ENCODE data around the gene GNG2. TPM values are rescaled to one million over a fixed set of nuclear protein-coding genes. Genes with fewer than 3 reads are reported as not detected.

Gene GNG2
- total and polyA plus RNA-seq, 2 of the 8 experiments (the other 6 are each of a cell fraction or from before 2014, with no cell fraction given), result 8.2 to 17.9 TPM

GRCh38 chr14:51856792-51857296 lies 3.6 kb upstream of the GNG2 start:
- DNase-seq (ENCODE audit: low read depth in 1 of 2, low spot score in 2 of 2), result no peak
- WGBS, 2 experiments (ENCODE audit: extremely low coverage in 1 of 2, insufficient coverage in 1 of 2, insufficient read length in 1 of 2, insufficient replicate concordance in 2 of 2, low coverage in 1 of 2, low lambda C conversion rate in 2 of 2, missing lambda C conversion rate in 1 of 2), result 80% methylated on average over 1 of the region's 1 CpG; no CpG with 5 or more reads in 1 of the 2 experiments
- no peak overlapping the region for H2AFZ ChIP-seq (ENCODE audit: low read length)
- H3K23ac ChIP-seq (ENCODE audit: insufficient read length), result no peak overlapping the region
- H2BK5ac ChIP-seq (ENCODE audit: low read depth, low read length), result no peak overlapping the region
- H4K5ac ChIP-seq (ENCODE audit: insufficient read length, low read depth, low read length), result no peak overlapping the region
- FAIRE-seq, result no peak
- no peaks in the 10 kb centered on the region for H3K9me3 ChIP-seq (ENCODE audit: insufficient read depth in 2 of 2, low read depth in 1 of 2, low read length in 1 of 2)
- peaks cover 0 to 11% (median 6%) of the 10 kb centered on the region in 4 experiments; a peak in 4 of 7 replicates for H3K27me3 ChIP-seq (replicated peaks in 1 of 4; ENCODE audit: control insufficient read depth in 3 of 4, extremely low read depth in 1 of 4, insufficient read depth in 3 of 4, low read length in 3 of 4)
- no peaks in the 10 kb centered on the region for H3K79me1 ChIP-seq (ENCODE audit: low read depth, low read length)
- no peak overlapping the region for H3K56ac ChIP-seq (replicated peaks; ENCODE audit: insufficient read length, low read depth, low read length)
- no peak overlapping the region for H2BK15ac ChIP-seq (ENCODE audit: low read length)
- no peaks in the 10 kb centered on the region for H3K36me3 ChIP-seq (ENCODE audit: control insufficient read depth in 2 of 4, insufficient read depth in 4 of 4, low read length in 3 of 4)
- no peak overlapping the region for H3K14ac ChIP-seq (ENCODE audit: insufficient read length)
- peaks cover 0 to 7% (median 5%) of the 10 kb centered on the region in 4 experiments; a peak in 5 of 7 replicates for H3K4me1 ChIP-seq (replicated peaks in 1 of 4; ENCODE audit: control insufficient read depth in 3 of 4, insufficient read depth in 4 of 4, low read length in 3 of 4)
- no peaks in the 10 kb centered on the region for H4K20me1 ChIP-seq (replicated peaks in 1 of 2; ENCODE audit: control insufficient read depth in 1 of 2, insufficient read depth in 2 of 2, low read length in 2 of 2)
- H3K23me2 ChIP-seq (ENCODE audit: low read depth, low read length), result peaks cover 6% of the 10 kb centered on the region; the same call in 1 of the 2 replicates
- H3K9ac ChIP-seq (replicated peaks in 1 of 4; ENCODE audit: extremely low read depth in 1 of 4, low read depth in 3 of 4, low read length in 3 of 4), result no peak overlapping the region
- CTCF ChIA-PET (ENCODE audit: partially characterized antibody), result interaction anchor here (2.3 kb wide), 1 partner anchor 122 kb away, joined by 7 read pairs; no protein-coding TSS in a partner anchor
- H3K27ac ChIP-seq (ENCODE audit: low read depth, low read length), result no peak overlapping the region
- no peak overlapping the region for H2BK120ac ChIP-seq (replicated peaks; ENCODE audit: low read depth, low read length)
- H3K4ac ChIP-seq (replicated peaks; ENCODE audit: insufficient read length, low read depth, low read length), result no peak overlapping the region
- no peak overlapping the region for H2AK5ac ChIP-seq (ENCODE audit: low read depth, low read length)
- no peak overlapping the region for H3K4me2 ChIP-seq (ENCODE audit: insufficient read depth in 1 of 2, low read depth in 2 of 2, low read length in 2 of 2)
- H2BK20ac ChIP-seq (ENCODE audit: low read length), result no peak overlapping the region
- H4K91ac ChIP-seq (replicated peaks; ENCODE audit: insufficient read length, low read length), result no peak overlapping the region
- H3K4me3 ChIP-seq (ENCODE audit: extremely low read depth in 1 of 4, insufficient read depth in 2 of 4, low read depth in 3 of 4, low read length in 4 of 4), result no peak overlapping the region
- no peak overlapping the region for H2BK12ac ChIP-seq (ENCODE audit: low read depth, low read length)
- no peaks in the 10 kb centered on the region for H3K79me2 ChIP-seq (ENCODE audit: control insufficient read depth in 1 of 2, insufficient read depth in 2 of 2, low read length in 2 of 2)
- H3K18ac ChIP-seq (ENCODE audit: extremely low read depth, low read length), result no peak overlapping the region
- no peak overlapping the region for H4K8ac ChIP-seq (ENCODE audit: extremely low read depth, insufficient read depth, low read length)
- POLR2A ChIA-PET (ENCODE audit: partially characterized antibody), result interaction anchor here (1.3 kb wide), 1 partner anchor 11 kb away, joined by 3 read pairs; no protein-coding TSS in a partner anchor
- TF ChIP-seq ATF2 (IDR thresholded peaks at IDR 0.05; ENCODE audit: low read length) (no peak), RNF2 (IDR thresholded peaks at IDR 0.05; ENCODE audit: borderline replicate concordance, low read depth, low read length, missing control alignments, poor library complexity, severe bottlenecking) (no peak), SIX5 (IDR thresholded peaks at IDR 0.05; ENCODE audit: low read depth, low read length) (no peak), POLR2A (IDR thresholded peaks at IDR 0.05; ENCODE audit: control extremely low read depth in 1 of 2, low read depth in 2 of 2, low read length in 2 of 2) (no peak), SAP30 (IDR thresholded peaks at IDR 0.05; ENCODE audit: insufficient read depth, insufficient replicate concordance, low read length) (no peak), ASH2L (IDR thresholded peaks at IDR 0.05; ENCODE audit: low read length) (no peak), KDM1A (IDR thresholded peaks at IDR 0.05; ENCODE audit: borderline replicate concordance, low read length) (no peak), EZH2 (IDR thresholded peaks at IDR 0.05; ENCODE audit: low read depth, low read length, severe bottlenecking) (no peak), HDAC2 (IDR thresholded peaks at IDR 0.05; ENCODE audit: borderline replicate concordance in 1 of 2, low read depth in 2 of 2, low read length in 2 of 2) (no peak), EP300 (IDR thresholded peaks at IDR 0.05; ENCODE audit: borderline replicate concordance in 1 of 2, low read depth in 2 of 2, low read length in 2 of 2) (no peak)
